DND-41 (cell line): Measurements from ENCODE around the gene THSD7B.

Source experiments
- EZH2 ChIP-seq: IDR thresholded peaks from 3 replicates; pipeline ENCODE4 v1.6.1; 2012; ENCODE audit warnings: borderline replicate concordance, low read depth, mild to moderate bottlenecking, moderate library complexity, low read length, inconsistent platforms; ENCODE audit not compliant: severe bottlenecking
- TF ChIP-seq, protein P1 (sequence below): IDR thresholded peaks from 2 replicates; pipeline ENCODE4 v1.5.1; 2012; ENCODE audit warnings: borderline replicate concordance, low read length, moderate library complexity, mild to moderate bottlenecking; ENCODE audit not compliant: poor library complexity, severe bottlenecking; ENCODE audit errors: extremely low read depth

GRCh38 chr2:137321566-137321965, 556.2 kb downstream of the THSD7B start:
- TF ChIP-seq, protein P1, sequence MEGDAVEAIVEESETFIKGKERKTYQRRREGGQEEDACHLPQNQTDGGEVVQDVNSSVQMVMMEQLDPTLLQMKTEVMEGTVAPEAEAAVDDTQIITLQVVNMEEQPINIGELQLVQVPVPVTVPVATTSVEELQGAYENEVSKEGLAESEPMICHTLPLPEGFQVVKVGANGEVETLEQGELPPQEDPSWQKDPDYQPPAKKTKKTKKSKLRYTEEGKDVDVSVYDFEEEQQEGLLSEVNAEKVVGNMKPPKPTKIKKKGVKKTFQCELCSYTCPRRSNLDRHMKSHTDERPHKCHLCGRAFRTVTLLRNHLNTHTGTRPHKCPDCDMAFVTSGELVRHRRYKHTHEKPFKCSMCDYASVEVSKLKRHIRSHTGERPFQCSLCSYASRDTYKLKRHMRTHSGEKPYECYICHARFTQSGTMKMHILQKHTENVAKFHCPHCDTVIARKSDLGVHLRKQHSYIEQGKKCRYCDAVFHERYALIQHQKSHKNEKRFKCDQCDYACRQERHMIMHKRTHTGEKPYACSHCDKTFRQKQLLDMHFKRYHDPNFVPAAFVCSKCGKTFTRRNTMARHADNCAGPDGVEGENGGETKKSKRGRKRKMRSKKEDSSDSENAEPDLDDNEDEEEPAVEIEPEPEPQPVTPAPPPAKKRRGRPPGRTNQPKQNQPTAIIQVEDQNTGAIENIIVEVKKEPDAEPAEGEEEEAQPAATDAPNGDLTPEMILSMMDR, result no peak
- no peak for TF ChIP-seq EZH2
